A549 (cell line): ENCODE data around the gene TSC22D2.

Experiments
- CEBPB ChIP-seq, 2 experiments: fragments of >200 bp in 1 of 2; sonication (Bioruptor Twin) in 1 of 2; formaldehyde crosslinking in 1 of 2; IDR thresholded peaks; 2 replicates each; pipeline ENCODE4 v1.6.1; 2012 to 2016
- CTCF ChIP-seq: fragments of >200 bp; sonication (Bioruptor Twin); formaldehyde crosslinking; IDR thresholded peaks from 3 replicates; pipeline ENCODE4 v1.5.1; 2016
- EP300 ChIP-seq, 2 experiments: fragments of >200 bp; sonication (Bioruptor Twin); formaldehyde crosslinking; IDR thresholded peaks; 2 replicates in 1 of 2; 3 replicates in 1 of 2; pipeline ENCODE4 v1.6.1; 2016 to 2017
- GATA3 ChIP-seq: IDR thresholded peaks from 2 replicates; pipeline ENCODE4 v1.6.1; 2012; ENCODE audit warnings: borderline replicate concordance
- HDAC2 ChIP-seq: fragments of 200-600 bp; sonication (generic); IDR thresholded peaks from 2 replicates; pipeline ENCODE4 v1.6.1; 2016
- MYC ChIP-seq: IDR thresholded peaks from 2 replicates; pipeline ENCODE4 v1.6.1; 2012; ENCODE audit warnings: mild to moderate bottlenecking, inconsistent platforms, low read length, improper control_type of control experiment, borderline replicate concordance
- NFE2L2 ChIP-seq: fragments of 150-350 bp; conservative IDR thresholded peaks from 2 replicates; pipeline ENCODE4 v1.6.1; 2014; ENCODE audit warnings: low read length
- NR3C1 ChIP-seq: fragments of >200 bp; sonication (Bioruptor Twin); formaldehyde crosslinking; IDR thresholded peaks from 3 replicates; pipeline ENCODE4 v1.6.1; 2017
- POLR2A ChIP-seq: IDR thresholded peaks from 2 replicates; pipeline ENCODE4 v1.6.1; 2012; ENCODE audit warnings: mild to moderate bottlenecking, low read length
- SMC3 ChIP-seq: fragments of >200 bp; sonication (Bioruptor Twin); formaldehyde crosslinking; IDR thresholded peaks from 3 replicates; pipeline ENCODE4 v1.6.1; 2018; ENCODE audit warnings: inconsistent platforms
- ZFP36 ChIP-seq: fragments of 450-650 bp; IDR thresholded peaks from 2 replicates; pipeline ENCODE4 v1.6.1; 2014; ENCODE audit warnings: borderline replicate concordance; ENCODE audit not compliant: partially characterized antibody
- ZNF302 ChIP-seq: fragments of 250-450 bp; sonication (Bioruptor Pico); IDR thresholded peaks from 2 replicates; pipeline ENCODE4 v1.9.0; 2021; ENCODE audit warnings: inconsistent platforms, mild to moderate bottlenecking, moderate library complexity

- TF ChIP-seq CEBPB (IDR thresholded peaks at IDR 0.05) (no peak), NR3C1 (no peak), CTCF (no peak), ZNF302 (CRISPR knock-in tag) (no peak), GATA3 (peak; percentile 35; the same call in 1 of the 2 replicates), EP300 (IDR thresholded peaks at IDR 0.05) (no peak), HDAC2 (no peak), NFE2L2 (no peak), SMC3 (no peak), ZFP36 (no peak), POLR2A (no peak), MYC (no peak)
These were observed 39.8 kb downstream of the TSC22D2 start for GRCh38 chr3:150447631-150448465.
